ENCODE data around the gene GAB2. TPM values are rescaled to one million over a fixed set of nuclear protein-coding genes. Genes with fewer than 3 reads are reported as not detected.

Gene GAB2
- total RNA-seq, 1 experiment from 2014 or later = 10.6 TPM

DNA sequence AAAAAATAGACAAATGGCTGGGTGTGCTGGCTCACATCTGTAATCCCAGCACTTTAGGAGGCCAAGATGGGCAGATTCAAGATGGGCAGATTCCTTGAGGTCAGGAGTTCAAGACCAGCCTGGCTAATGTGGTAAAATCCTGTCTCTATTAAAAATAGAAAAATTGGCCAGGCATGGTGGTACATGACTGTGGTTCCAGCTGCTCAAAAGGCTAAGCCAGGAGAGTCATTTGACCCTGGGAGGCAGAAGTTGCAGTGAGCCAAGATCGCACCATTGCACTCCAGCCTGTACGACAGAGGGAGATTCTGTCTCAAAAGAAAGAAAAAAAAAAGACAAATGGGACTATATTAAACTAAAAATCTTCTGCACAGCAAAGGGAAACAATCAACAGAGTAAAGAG is 173.5 kb downstream of the GAB2 start:
- intact Hi-C loops (cut with micrococcal nuclease; ENCODE audit: unreplicated experiment) = no loop called here
- H3K27ac Mint-ChIP-seq (ENCODE audit: unreplicated experiment) = no peak overlapping the region
- no peak for DNase-seq
- no peaks in the 10 kb centered on the region for H3K9me3 Mint-ChIP-seq (ENCODE audit: low read depth, unreplicated experiment)
- no peak overlapping the region for H3K4me3 Mint-ChIP-seq (ENCODE audit: low read depth, unreplicated experiment)
- TF ChIP-seq CTCF (IDR thresholded peaks at IDR 0.05; ENCODE audit: unreplicated experiment) = no peak
- H3K36me3 Mint-ChIP-seq (ENCODE audit: insufficient read depth, unreplicated experiment) = no peaks in the 10 kb centered on the region
- BruUV-seq (replicated peaks) = no TSS peak
- no peaks in the 10 kb centered on the region for H3K27me3 Mint-ChIP-seq (ENCODE audit: unreplicated experiment)
- H3K4me1 Mint-ChIP-seq (ENCODE audit: low read depth, unreplicated experiment) = no peaks in the 10 kb centered on the region
- CTCF ChIA-PET = interaction anchor here (0.7 kb wide), 1 partner anchor 21 kb away, joined by 4 read pairs; no protein-coding TSS in a partner anchor

DNA sequence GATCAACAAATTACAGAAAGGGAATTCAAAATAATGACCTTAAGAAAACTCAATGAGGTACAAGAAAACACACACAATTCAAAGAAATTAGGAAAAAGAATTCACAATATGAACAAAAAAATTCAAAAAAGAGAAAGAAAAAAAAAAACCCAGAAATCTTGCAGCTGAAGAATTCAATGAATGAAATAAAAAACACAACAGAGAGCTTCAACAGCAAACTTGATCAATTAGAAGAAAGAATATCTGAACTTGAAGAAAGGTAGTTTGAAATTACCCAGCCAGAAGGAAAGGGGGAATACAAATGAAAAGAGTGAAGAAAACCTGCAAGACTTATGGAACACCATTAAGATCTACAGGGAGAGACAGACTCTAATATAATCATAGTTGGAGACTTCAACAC is 176.1 kb downstream of the GAB2 start:
- no peak for DNase-seq
- no TSS peak for BruUV-seq (replicated peaks)
- Mint-ChIP-seq H3K27me3 (ENCODE audit: unreplicated experiment) (no peaks in the 10 kb centered on the region), H3K4me3 (ENCODE audit: low read depth, unreplicated experiment) (no peak overlapping the region), H3K36me3 (ENCODE audit: insufficient read depth, unreplicated experiment) (no peaks in the 10 kb centered on the region), H3K9me3 (ENCODE audit: low read depth, unreplicated experiment) (no peaks in the 10 kb centered on the region), H3K4me1 (ENCODE audit: low read depth, unreplicated experiment) (no peaks in the 10 kb centered on the region), H3K27ac (ENCODE audit: unreplicated experiment) (no peak overlapping the region)
- CTCF ChIA-PET = no interaction called here
- TF ChIP-seq CTCF (IDR thresholded peaks at IDR 0.05; ENCODE audit: unreplicated experiment) = no peak
- intact Hi-C loops (cut with micrococcal nuclease; ENCODE audit: unreplicated experiment) = no loop called here

DNA sequence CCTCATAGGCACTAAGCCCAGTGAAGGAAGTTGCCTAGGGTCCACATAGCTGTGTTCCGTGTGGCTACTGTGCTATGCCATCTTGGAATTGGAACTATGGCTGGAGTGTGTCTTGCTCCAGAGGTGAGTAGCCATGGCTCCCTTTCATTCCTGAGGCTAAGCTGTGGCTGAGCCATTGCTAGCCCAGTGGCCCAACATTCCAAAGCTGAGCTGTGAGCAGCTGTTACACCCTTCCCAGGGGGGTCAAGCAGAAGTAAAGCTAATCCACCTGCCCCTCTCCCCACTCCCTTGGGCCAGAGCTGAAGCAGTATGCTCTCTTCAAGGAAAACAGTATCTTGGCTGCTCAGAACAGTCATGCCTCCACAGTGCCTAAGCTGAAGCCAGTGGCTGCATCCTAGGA is 177.8 kb downstream of the GAB2 start:
- no peaks in the 10 kb centered on the region for H3K36me3 Mint-ChIP-seq (ENCODE audit: insufficient read depth, unreplicated experiment)
- TF ChIP-seq CTCF (IDR thresholded peaks at IDR 0.05; ENCODE audit: unreplicated experiment) = no peak
- no peak overlapping the region for H3K27ac Mint-ChIP-seq (ENCODE audit: unreplicated experiment)
- no peak overlapping the region for H3K4me3 Mint-ChIP-seq (ENCODE audit: low read depth, unreplicated experiment)
- BruUV-seq (replicated peaks) = no TSS peak
- intact Hi-C loops (cut with micrococcal nuclease; ENCODE audit: unreplicated experiment) = no loop called here
- CTCF ChIA-PET = interaction anchor here (1.0 kb wide), 1 partner anchor 11 kb away, joined by 4 read pairs; no protein-coding TSS in a partner anchor
- H3K27me3 Mint-ChIP-seq (ENCODE audit: unreplicated experiment) = no peaks in the 10 kb centered on the region
- no peak for DNase-seq
- no peaks in the 10 kb centered on the region for H3K4me1 Mint-ChIP-seq (ENCODE audit: low read depth, unreplicated experiment)
- no peaks in the 10 kb centered on the region for H3K9me3 Mint-ChIP-seq (ENCODE audit: low read depth, unreplicated experiment)

DNA sequence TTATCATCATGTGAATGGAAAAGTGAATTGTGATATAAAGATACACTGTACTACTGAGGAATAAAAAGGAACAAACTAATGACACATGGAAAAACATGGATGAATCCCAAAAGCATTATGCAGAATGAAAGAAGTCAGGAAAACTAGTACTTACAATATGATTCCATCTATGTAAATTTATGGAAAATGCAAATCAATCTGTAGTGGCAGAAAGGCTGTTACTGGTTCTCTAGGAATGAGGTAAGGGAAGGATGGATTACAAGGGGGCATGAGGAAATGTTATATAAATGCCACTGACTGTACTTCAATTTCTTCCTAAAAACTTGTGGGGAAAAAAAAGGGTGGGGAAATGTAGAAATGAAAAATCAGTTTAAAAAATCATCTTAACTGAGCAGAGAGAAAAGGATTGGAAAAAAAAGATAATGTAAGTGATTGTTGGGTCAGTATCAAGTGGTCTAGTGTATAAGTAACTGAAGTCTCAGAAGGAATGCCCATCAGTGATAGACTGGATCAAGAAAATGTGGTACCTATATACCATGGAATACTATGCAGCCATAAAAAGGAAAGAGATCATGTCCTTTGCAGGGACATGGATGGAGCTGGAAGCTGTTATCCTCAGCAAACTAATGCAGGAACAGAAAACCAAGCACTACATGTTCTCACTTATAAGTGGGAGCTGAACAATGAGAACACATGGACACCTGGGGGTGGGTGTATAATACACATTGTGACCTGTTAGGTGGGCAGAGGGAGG is 180.2 kb downstream of the GAB2 start:
- Mint-ChIP-seq H3K27ac (ENCODE audit: unreplicated experiment) (no peak overlapping the region), H3K4me1 (ENCODE audit: low read depth, unreplicated experiment) (no peaks in the 10 kb centered on the region), H3K27me3 (ENCODE audit: unreplicated experiment) (no peaks in the 10 kb centered on the region), H3K9me3 (ENCODE audit: low read depth, unreplicated experiment) (no peaks in the 10 kb centered on the region), H3K36me3 (ENCODE audit: insufficient read depth, unreplicated experiment) (no peaks in the 10 kb centered on the region), H3K4me3 (ENCODE audit: low read depth, unreplicated experiment) (no peak overlapping the region)
- DNase-seq = no peak
- no peak for TF ChIP-seq CTCF (IDR thresholded peaks at IDR 0.05; ENCODE audit: unreplicated experiment)
- BruUV-seq (replicated peaks) = no TSS peak
- CTCF ChIA-PET = interaction anchor here (0.6 kb wide), 1 partner anchor 31 kb away, joined by 5 read pairs; no protein-coding TSS in a partner anchor
- intact Hi-C loops (cut with micrococcal nuclease; ENCODE audit: unreplicated experiment) = no loop called here

Data from Calu3 (cell line).